Ishikawa (cell line): ENCODE measurements around the gene SNAP91.

Experiments used
- CEBPB ChIP-seq: IDR thresholded peaks from 2 replicates; pipeline ENCODE4 v1.6.1; 2012
- CREB1 ChIP-seq: IDR thresholded peaks from 2 replicates; pipeline ENCODE4 v1.6.1; 2012; ENCODE audit warnings: low read depth
- EGR1 ChIP-seq: IDR thresholded peaks from 2 replicates; pipeline ENCODE4 v1.6.1; 2012
- EP300 ChIP-seq: IDR thresholded peaks from 2 replicates; pipeline ENCODE4 v1.6.1; 2012; ENCODE audit warnings: borderline replicate concordance
- RAD21 ChIP-seq: IDR thresholded peaks from 2 replicates; pipeline ENCODE4 v1.6.1; 2012; ENCODE audit warnings: low read depth
- TAF1 ChIP-seq: IDR thresholded peaks from 2 replicates; pipeline ENCODE4 v1.6.1; 2012; ENCODE audit warnings: low read depth, mild to moderate bottlenecking
- TCF12 ChIP-seq: IDR thresholded peaks from 2 replicates; pipeline ENCODE4 v1.6.1; 2012; ENCODE audit warnings: low read depth
- YY1 ChIP-seq: IDR thresholded peaks from 2 replicates; pipeline ENCODE4 v1.6.1; 2012; ENCODE audit warnings: low read depth
- ZBTB7A ChIP-seq: IDR thresholded peaks from 2 replicates; pipeline ENCODE4 v1.6.1; 2012; ENCODE audit warnings: low read depth
- TF ChIP-seq, protein P1 (sequence below): IDR thresholded peaks from 2 replicates; pipeline ENCODE4 v1.6.1; 2012; ENCODE audit warnings: low read depth, mild to moderate bottlenecking
- TF ChIP-seq, protein P2 (sequence below): IDR thresholded peaks from 2 replicates; pipeline ENCODE4 v1.6.1; 2012

DNA sequence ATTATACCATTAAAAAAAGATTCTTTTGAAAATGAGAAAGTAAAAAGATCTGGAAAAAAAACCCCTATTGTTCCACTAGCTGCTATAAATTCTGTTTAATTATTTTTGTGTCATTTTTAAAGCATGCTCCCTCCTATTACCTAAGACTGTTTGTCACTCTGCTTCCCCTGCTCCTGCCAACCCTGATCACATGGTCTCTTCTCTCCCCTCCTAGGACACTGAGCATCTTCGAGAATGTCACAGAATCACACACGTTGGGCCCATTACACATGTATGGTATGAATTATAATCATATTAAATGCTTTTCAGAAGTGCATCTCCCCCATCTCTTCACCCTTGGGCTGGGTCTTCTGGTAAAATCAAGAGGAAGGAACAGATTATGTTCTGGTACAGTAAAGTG lies 6.2 kb downstream of the SNAP91 start:
- no peak for TF ChIP-seq YY1
- TF ChIP-seq TCF12 = no peak
- no peak for TF ChIP-seq ZBTB7A
- TF ChIP-seq CEBPB = no peak
- no peak for TF ChIP-seq EGR1
- TF ChIP-seq EP300 = no peak
- TF ChIP-seq RAD21 = no peak
- TF ChIP-seq, protein P1, sequence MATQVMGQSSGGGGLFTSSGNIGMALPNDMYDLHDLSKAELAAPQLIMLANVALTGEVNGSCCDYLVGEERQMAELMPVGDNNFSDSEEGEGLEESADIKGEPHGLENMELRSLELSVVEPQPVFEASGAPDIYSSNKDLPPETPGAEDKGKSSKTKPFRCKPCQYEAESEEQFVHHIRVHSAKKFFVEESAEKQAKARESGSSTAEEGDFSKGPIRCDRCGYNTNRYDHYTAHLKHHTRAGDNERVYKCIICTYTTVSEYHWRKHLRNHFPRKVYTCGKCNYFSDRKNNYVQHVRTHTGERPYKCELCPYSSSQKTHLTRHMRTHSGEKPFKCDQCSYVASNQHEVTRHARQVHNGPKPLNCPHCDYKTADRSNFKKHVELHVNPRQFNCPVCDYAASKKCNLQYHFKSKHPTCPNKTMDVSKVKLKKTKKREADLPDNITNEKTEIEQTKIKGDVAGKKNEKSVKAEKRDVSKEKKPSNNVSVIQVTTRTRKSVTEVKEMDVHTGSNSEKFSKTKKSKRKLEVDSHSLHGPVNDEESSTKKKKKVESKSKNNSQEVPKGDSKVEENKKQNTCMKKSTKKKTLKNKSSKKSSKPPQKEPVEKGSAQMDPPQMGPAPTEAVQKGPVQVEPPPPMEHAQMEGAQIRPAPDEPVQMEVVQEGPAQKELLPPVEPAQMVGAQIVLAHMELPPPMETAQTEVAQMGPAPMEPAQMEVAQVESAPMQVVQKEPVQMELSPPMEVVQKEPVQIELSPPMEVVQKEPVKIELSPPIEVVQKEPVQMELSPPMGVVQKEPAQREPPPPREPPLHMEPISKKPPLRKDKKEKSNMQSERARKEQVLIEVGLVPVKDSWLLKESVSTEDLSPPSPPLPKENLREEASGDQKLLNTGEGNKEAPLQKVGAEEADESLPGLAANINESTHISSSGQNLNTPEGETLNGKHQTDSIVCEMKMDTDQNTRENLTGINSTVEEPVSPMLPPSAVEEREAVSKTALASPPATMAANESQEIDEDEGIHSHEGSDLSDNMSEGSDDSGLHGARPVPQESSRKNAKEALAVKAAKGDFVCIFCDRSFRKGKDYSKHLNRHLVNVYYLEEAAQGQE = no peak
- TF ChIP-seq TAF1 = no peak
- TF ChIP-seq, protein P2, sequence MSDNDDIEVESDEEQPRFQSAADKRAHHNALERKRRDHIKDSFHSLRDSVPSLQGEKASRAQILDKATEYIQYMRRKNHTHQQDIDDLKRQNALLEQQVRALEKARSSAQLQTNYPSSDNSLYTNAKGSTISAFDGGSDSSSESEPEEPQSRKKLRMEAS = no peak
- no peak for TF ChIP-seq CREB1
